ENCODE data around the gene ESYT1.

ESYT1 gene, protein sequence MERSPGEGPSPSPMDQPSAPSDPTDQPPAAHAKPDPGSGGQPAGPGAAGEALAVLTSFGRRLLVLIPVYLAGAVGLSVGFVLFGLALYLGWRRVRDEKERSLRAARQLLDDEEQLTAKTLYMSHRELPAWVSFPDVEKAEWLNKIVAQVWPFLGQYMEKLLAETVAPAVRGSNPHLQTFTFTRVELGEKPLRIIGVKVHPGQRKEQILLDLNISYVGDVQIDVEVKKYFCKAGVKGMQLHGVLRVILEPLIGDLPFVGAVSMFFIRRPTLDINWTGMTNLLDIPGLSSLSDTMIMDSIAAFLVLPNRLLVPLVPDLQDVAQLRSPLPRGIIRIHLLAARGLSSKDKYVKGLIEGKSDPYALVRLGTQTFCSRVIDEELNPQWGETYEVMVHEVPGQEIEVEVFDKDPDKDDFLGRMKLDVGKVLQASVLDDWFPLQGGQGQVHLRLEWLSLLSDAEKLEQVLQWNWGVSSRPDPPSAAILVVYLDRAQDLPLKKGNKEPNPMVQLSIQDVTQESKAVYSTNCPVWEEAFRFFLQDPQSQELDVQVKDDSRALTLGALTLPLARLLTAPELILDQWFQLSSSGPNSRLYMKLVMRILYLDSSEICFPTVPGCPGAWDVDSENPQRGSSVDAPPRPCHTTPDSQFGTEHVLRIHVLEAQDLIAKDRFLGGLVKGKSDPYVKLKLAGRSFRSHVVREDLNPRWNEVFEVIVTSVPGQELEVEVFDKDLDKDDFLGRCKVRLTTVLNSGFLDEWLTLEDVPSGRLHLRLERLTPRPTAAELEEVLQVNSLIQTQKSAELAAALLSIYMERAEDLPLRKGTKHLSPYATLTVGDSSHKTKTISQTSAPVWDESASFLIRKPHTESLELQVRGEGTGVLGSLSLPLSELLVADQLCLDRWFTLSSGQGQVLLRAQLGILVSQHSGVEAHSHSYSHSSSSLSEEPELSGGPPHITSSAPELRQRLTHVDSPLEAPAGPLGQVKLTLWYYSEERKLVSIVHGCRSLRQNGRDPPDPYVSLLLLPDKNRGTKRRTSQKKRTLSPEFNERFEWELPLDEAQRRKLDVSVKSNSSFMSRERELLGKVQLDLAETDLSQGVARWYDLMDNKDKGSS

DNA sequence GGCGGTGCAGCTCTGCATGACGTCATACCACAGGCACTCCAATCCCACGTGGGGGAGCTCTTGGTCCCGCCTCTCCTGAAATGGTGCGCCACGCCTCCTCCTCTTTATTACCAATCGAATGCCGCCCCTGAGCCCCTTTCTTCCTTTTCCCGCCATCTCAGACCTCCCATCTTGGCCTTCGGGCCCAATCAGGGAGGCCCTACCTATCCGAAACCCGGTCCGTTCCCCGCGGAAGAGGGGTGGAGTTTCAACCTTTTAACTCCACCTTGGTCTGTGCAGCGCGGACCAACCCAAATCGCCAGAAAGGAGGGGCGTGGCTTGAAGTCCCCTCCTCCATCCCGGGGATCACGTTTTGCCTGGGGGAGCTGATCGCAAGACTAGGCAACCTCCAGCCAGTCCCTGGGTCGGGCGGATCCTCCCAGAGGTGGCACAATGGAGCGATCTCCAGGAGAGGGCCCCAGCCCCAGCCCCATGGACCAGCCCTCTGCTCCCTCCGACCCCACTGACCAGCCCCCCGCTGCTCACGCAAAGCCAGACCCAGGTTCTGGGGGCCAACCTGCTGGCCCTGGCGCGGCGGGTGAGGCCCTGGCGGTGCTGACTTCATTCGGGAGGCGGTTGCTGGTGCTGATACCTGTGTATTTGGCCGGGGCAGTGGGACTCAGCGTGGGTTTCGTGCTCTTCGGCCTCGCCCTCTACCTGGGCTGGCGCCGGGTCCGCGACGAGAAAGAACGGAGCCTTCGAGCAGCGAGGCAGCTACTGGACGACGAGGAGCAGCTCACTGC lies at the start of gene ESYT1:
ESYT1 (plus strand) TSS at position 380 of the 782 bp plus-strand sequence; CDS start at position 433, 53 bp downstream.
- Histone ChIP-seq H3K36me3 (ENCODE audit: control insufficient read depth in 2 of 2, insufficient read depth in 1 of 2, low read length in 2 of 2) (peaks cover 10 to 35% of the 10 kb centered on the region in 2 experiments; a peak in 2 of 3 replicates), H3K27ac (ENCODE audit: extremely low read depth, low read depth, low read length) (peak within 1 kb of the TSS; percentile 57), H3K9me3 (ENCODE audit: control insufficient read depth, insufficient read depth, low read depth, low read length) (no peaks in the 10 kb centered on the region), H3K4me3 (ENCODE audit: low read depth, low read length) (peak within 1 kb of the TSS; percentile 80), H3K4me1 (ENCODE audit: control insufficient read depth, insufficient read depth, low read length) (peaks cover 9% of the 10 kb centered on the region)
- CTCF ChIA-PET: interaction anchor here (0.5 to 6.8 kb wide), 15 partner anchors 8 to 1136 kb away, joined by 3 to 65 read pairs (median 3); partner anchors contain the start of genes MYL6, RPL41, SMARCC2 and ZC3H10
- POLR2A ChIA-PET: interaction anchor here (0.6 to 3.8 kb wide), 31 partner anchors 10 to 501 kb away, joined by 3 to 99 read pairs (median 5); partner anchors contain the start of genes CNPY2, COQ10A, MYL6 and MYL6B
- TF ChIP-seq ZNF629 (tag by site-specific recombination; IDR thresholded peaks at IDR 0.05) (peak; percentile 99), ZNF223 (tag by site-specific recombination; IDR thresholded peaks at IDR 0.05) (no peak), ZNF132 (tag by site-specific recombination; IDR thresholded peaks at IDR 0.05; ENCODE audit: borderline replicate concordance) (no peak), MEIS1 (CRISPR knock-in tag; IDR thresholded peaks at IDR 0.05; ENCODE audit: borderline replicate concordance) (no peak), ZNF639 (tag by site-specific recombination; IDR thresholded peaks at IDR 0.05) (no peak; the same call in 1 of the 2 replicates), ZNF792 (tag by site-specific recombination; IDR thresholded peaks at IDR 0.05) (no peak), ZNF837 (tag by site-specific recombination; IDR thresholded peaks at IDR 0.05) (no peak), ZNF19 (tag by site-specific recombination; IDR thresholded peaks at IDR 0.05; ENCODE audit: low read depth) (no peak), ZNF350 (tag by site-specific recombination; IDR thresholded peaks at IDR 0.05) (no peak), ZNF692 (tag by site-specific recombination; IDR thresholded peaks at IDR 0.05) (no peak; the same call in 1 of the 2 replicates), RBAK (tag by site-specific recombination; IDR thresholded peaks at IDR 0.05) (no peak), ZNF169 (tag by site-specific recombination; IDR thresholded peaks at IDR 0.05) (no peak), ZNF266 (tag by site-specific recombination; IDR thresholded peaks at IDR 0.05; ENCODE audit: low read depth) (no peak), ZFP69B (tag by site-specific recombination; IDR thresholded peaks at IDR 0.05) (no peak), ZNF335 (tag by site-specific recombination; conservative IDR thresholded peaks at IDR 0.05) (peak; percentile 17; the same call in 1 of the 2 replicates), ZNF138 (tag by site-specific recombination; IDR thresholded peaks at IDR 0.05; ENCODE audit: borderline replicate concordance) (no peak), ZNF596 (tag by site-specific recombination; IDR thresholded peaks at IDR 0.05) (no peak), ZSCAN30 (tag by site-specific recombination; IDR thresholded peaks at IDR 0.05) (peak; percentile 53), OVOL3 (tag by site-specific recombination; IDR thresholded peaks at IDR 0.05) (no peak), IKZF3 (tag by site-specific recombination; IDR thresholded peaks at IDR 0.05) (peak; percentile 67), ZNF341 (tag by site-specific recombination; IDR thresholded peaks at IDR 0.05; ENCODE audit: low read depth) (peak; percentile 52; the same call in 1 of the 2 replicates), ZNF324 (tag by site-specific recombination; IDR thresholded peaks at IDR 0.05) (peak; percentile 46; the same call in 1 of the 2 replicates), ZNF555 (tag by site-specific recombination; conservative IDR thresholded peaks at IDR 0.05) (no peak), ZNF133 (tag by site-specific recombination; IDR thresholded peaks at IDR 0.05) (no peak)
- TF ChIP-seq, protein P1, sequence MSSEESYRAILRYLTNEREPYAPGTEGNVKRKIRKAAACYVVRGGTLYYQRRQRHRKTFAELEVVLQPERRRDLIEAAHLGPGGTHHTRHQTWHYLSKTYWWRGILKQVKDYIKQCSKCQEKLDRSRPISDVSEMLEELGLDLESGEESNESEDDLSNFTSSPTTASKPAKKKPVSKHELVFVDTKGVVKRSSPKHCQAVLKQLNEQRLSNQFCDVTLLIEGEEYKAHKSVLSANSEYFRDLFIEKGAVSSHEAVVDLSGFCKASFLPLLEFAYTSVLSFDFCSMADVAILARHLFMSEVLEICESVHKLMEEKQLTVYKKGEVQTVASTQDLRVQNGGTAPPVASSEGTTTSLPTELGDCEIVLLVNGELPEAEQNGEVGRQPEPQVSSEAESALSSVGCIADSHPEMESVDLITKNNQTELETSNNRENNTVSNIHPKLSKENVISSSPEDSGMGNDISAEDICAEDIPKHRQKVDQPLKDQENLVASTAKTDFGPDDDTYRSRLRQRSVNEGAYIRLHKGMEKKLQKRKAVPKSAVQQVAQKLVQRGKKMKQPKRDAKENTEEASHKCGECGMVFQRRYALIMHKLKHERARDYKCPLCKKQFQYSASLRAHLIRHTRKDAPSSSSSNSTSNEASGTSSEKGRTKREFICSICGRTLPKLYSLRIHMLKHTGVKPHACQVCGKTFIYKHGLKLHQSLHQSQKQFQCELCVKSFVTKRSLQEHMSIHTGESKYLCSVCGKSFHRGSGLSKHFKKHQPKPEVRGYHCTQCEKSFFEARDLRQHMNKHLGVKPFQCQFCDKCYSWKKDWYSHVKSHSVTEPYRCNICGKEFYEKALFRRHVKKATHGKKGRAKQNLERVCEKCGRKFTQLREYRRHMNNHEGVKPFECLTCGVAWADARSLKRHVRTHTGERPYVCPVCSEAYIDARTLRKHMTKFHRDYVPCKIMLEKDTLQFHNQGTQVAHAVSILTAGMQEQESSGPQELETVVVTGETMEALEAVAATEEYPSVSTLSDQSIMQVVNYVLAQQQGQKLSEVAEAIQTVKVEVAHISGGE (tag by site-specific recombination; conservative IDR thresholded peaks at IDR 0.05; ENCODE audit: low read depth): peak; percentile 84
- TF ChIP-seq, protein P2, sequence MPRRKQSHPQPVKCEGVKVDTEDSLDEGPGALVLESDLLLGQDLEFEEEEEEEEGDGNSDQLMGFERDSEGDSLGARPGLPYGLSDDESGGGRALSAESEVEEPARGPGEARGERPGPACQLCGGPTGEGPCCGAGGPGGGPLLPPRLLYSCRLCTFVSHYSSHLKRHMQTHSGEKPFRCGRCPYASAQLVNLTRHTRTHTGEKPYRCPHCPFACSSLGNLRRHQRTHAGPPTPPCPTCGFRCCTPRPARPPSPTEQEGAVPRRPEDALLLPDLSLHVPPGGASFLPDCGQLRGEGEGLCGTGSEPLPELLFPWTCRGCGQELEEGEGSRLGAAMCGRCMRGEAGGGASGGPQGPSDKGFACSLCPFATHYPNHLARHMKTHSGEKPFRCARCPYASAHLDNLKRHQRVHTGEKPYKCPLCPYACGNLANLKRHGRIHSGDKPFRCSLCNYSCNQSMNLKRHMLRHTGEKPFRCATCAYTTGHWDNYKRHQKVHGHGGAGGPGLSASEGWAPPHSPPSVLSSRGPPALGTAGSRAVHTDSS (tag by site-specific recombination; IDR thresholded peaks at IDR 0.05): no peak
